SU-DHL-6 (cell line): ENCODE measurements around the gene CMTM6.

Experiments
- CTCF ChIP-seq: fragments of 200-600 bp; sonication (generic); IDR thresholded peaks from one replicate; pipeline ENCODE4 v1.5.1; 2017; ENCODE audit warnings: antibody characterized with exemption, mild to moderate bottlenecking, low read length, moderate library complexity; ENCODE audit not compliant: insufficient read depth, poor library complexity, severe bottlenecking
- EZH2phosphoT487 ChIP-seq: fragments of 200-600 bp; sonication (generic), shearing (Covaris generic); conservative IDR thresholded peaks from 2 replicates; pipeline ENCODE4 v1.6.1; 2018; ENCODE audit warnings: mild to moderate bottlenecking, antibody characterized with exemption, low read length, moderate library complexity, mixed read lengths

- TF ChIP-seq CTCF (no peak), EZH2phosphoT487 (no peak)
Observed at GRCh38 chr3:32544894-32545293, 42.2 kb upstream of the CMTM6 start.
